Astrocyte (in vitro differentiated cells and primary cell): ENCODE results near the gene SHOC2. TPM values are rescaled to one million over a fixed set of nuclear protein-coding genes. Genes with fewer than 3 reads are reported as not detected.

Experiments
- DNase-seq: peaks from one replicate; pipeline ENCODE4 v3.0.0-alpha.2; 2010; ENCODE audit warnings: low read depth
- FAIRE-seq: peaks from 2 replicates; lab custom pipeline; 2011; peaks lifted over from hg19 to GRCh38; lab: Jason Lieb, UNC
- H2AFZ ChIP-seq: 2 replicates; pipeline ENCODE4 v1.6.0; 2012; ENCODE audit warnings: low read depth, low read length, inconsistent platforms
- H3K27ac ChIP-seq: 2 replicates; pipeline ENCODE4 v1.5.1; 2011; ENCODE audit warnings: low read depth, low read length, inconsistent platforms
- H3K27me3 ChIP-seq: 2 replicates; pipeline ENCODE4 v1.6.0; 2011; ENCODE audit warnings: low read length, inconsistent platforms; ENCODE audit not compliant: insufficient read depth
- H3K36me3 ChIP-seq: 2 replicates; pipeline ENCODE4 v1.5.1; 2011; ENCODE audit warnings: low read length, inconsistent platforms; ENCODE audit not compliant: insufficient read depth
- H3K4me1 ChIP-seq: 2 replicates; pipeline ENCODE4 v1.5.1; 2011; ENCODE audit warnings: low read length, inconsistent platforms; ENCODE audit not compliant: insufficient read depth
- H3K4me2 ChIP-seq: 2 replicates; pipeline ENCODE4 v1.6.0; 2012; ENCODE audit warnings: low read length, inconsistent platforms
- H3K4me3 ChIP-seq: 2 replicates; pipeline ENCODE4 v1.5.1; 2011; ENCODE audit warnings: low read depth, mild to moderate bottlenecking, low read length, inconsistent platforms; ENCODE audit not compliant: insufficient read depth
- H3K79me2 ChIP-seq: 2 replicates; pipeline ENCODE4 v1.6.0; 2012; ENCODE audit warnings: mild to moderate bottlenecking, low read length, inconsistent platforms; ENCODE audit not compliant: insufficient read depth
- H3K9ac ChIP-seq: 2 replicates; pipeline ENCODE4 v1.6.0; 2012; ENCODE audit warnings: mild to moderate bottlenecking, low read length, inconsistent platforms
- H3K9me3 ChIP-seq: 2 replicates; pipeline ENCODE4 v1.5.1; 2012; ENCODE audit warnings: low read depth, mild to moderate bottlenecking, low read length, inconsistent platforms; ENCODE audit not compliant: insufficient read depth
- H4K20me1 ChIP-seq: 2 replicates; pipeline ENCODE4 v1.6.0; 2012; ENCODE audit warnings: low read length, inconsistent platforms; ENCODE audit not compliant: insufficient read depth
- H3K27ac Mint-ChIP-seq: one replicate; pipeline ENCODE4 v1.8.0; 2021; ENCODE audit warnings: mild to moderate bottlenecking, mixed read lengths; ENCODE audit not compliant: unreplicated experiment
- H3K27me3 Mint-ChIP-seq: one replicate; pipeline ENCODE4 v1.8.0; 2021; ENCODE audit warnings: low read depth, mixed read lengths; ENCODE audit not compliant: unreplicated experiment
- H3K36me3 Mint-ChIP-seq: one replicate; pipeline ENCODE4 v1.8.0; 2021; ENCODE audit warnings: low read depth, mixed read lengths; ENCODE audit not compliant: unreplicated experiment
- H3K4me1 Mint-ChIP-seq: one replicate; pipeline ENCODE4 v1.8.0; 2021; ENCODE audit warnings: low read depth, mixed read lengths; ENCODE audit not compliant: unreplicated experiment
- H3K4me3 Mint-ChIP-seq: one replicate; pipeline ENCODE4 v1.8.0; 2021; ENCODE audit warnings: mild to moderate bottlenecking, moderate library complexity, mixed read lengths; ENCODE audit not compliant: unreplicated experiment
- H3K9me3 Mint-ChIP-seq: one replicate; pipeline ENCODE4 v1.8.0; 2021; ENCODE audit warnings: mild to moderate bottlenecking, mixed read lengths; ENCODE audit not compliant: unreplicated experiment
- EZH2 ChIP-seq: IDR thresholded peaks from 2 replicates; pipeline ENCODE4 v1.6.1; 2012; ENCODE audit warnings: mild to moderate bottlenecking, low read length, inconsistent platforms; ENCODE audit not compliant: insufficient read depth
- total RNA-seq: library from RNA; stranded (reverse); gene quantifications from 2 replicates; pipeline ENCODE4 v1.2.1, GENCODE V29; 2021
- TF ChIP-seq, protein P1 (sequence below): IDR thresholded peaks from 2 replicates; pipeline ENCODE4 v1.5.1; 2011; ENCODE audit warnings: low read depth, mild to moderate bottlenecking, inconsistent platforms, low read length, moderate library complexity; ENCODE audit not compliant: insufficient read depth

The SHOC2 gene
- total RNA-seq, 1 donor from 2014 or later: 80.7 TPM

DNA sequence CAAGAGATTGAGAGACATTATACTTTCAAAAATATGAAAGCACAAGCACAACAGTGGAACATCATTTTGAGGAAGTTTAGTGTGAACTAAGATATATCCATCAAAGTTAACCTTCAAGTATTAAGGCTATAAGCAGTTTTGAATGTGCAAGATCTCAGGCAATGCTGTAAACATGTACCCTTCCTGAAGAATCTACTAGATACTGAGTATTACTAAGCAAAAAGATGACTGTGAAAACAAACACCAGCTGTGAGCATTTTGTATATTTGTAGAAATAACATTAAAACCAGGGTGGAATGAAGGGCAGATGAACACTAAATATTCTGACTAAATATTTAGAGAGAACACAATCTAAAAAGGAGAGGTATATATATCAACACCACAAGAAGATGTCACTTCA is 116.1 kb downstream of the SHOC2 start:
- no peak overlapping the region for H3K4me3 ChIP-seq
- Mint-ChIP-seq H3K4me1 (peaks cover 13% of the 10 kb centered on the region), H3K9me3 (peaks cover 28% of the 10 kb centered on the region), H3K4me3 (no peak overlapping the region), H3K27me3 (no peaks in the 10 kb centered on the region), H3K27ac (no peak overlapping the region), H3K36me3 (peaks cover 23% of the 10 kb centered on the region)
- H3K79me2 ChIP-seq: no peaks in the 10 kb centered on the region
- no peak for TF ChIP-seq EZH2
- TF ChIP-seq, protein P1, sequence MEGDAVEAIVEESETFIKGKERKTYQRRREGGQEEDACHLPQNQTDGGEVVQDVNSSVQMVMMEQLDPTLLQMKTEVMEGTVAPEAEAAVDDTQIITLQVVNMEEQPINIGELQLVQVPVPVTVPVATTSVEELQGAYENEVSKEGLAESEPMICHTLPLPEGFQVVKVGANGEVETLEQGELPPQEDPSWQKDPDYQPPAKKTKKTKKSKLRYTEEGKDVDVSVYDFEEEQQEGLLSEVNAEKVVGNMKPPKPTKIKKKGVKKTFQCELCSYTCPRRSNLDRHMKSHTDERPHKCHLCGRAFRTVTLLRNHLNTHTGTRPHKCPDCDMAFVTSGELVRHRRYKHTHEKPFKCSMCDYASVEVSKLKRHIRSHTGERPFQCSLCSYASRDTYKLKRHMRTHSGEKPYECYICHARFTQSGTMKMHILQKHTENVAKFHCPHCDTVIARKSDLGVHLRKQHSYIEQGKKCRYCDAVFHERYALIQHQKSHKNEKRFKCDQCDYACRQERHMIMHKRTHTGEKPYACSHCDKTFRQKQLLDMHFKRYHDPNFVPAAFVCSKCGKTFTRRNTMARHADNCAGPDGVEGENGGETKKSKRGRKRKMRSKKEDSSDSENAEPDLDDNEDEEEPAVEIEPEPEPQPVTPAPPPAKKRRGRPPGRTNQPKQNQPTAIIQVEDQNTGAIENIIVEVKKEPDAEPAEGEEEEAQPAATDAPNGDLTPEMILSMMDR: no peak
- peaks cover 5% of the 10 kb centered on the region for H3K4me1 ChIP-seq
- FAIRE-seq (no peak), DNase-seq (no peak)
- H3K4me2 ChIP-seq: peak overlapping the region; percentile 47
- no peaks in the 10 kb centered on the region for H4K20me1 ChIP-seq
- H3K27ac ChIP-seq: peak overlapping the region; percentile 1
- H3K36me3 ChIP-seq: no peaks in the 10 kb centered on the region
- no peak overlapping the region for H2AFZ ChIP-seq
- H3K27me3 ChIP-seq: no peaks in the 10 kb centered on the region
- no peak overlapping the region for H3K9ac ChIP-seq
- H3K9me3 ChIP-seq: no peaks in the 10 kb centered on the region

DNA sequence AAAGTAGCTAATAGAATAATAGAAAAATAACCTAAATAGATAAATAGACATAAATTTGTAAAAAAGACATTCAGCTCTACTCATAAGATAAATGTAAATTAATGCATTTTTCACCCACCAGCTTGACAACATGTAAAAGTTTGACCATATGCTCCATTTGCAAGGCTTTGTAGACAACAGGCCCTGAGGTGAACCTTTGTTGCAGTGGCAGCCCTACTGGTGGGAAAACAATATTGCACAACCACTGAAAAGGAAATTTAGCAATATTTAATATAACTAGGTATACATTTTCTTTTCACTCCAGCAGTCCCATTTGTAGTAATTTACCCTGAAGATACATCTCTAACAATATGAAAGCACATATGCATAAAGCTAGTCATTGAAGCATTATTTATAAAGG is 118.5 kb downstream of the SHOC2 start:
- peaks cover 13% of the 10 kb centered on the region for H3K4me1 Mint-ChIP-seq
- no peaks in the 10 kb centered on the region for H4K20me1 ChIP-seq
- no peak overlapping the region for H3K27ac Mint-ChIP-seq
- no peak overlapping the region for H3K4me2 ChIP-seq
- H3K9me3 ChIP-seq: no peaks in the 10 kb centered on the region
- peaks cover 15% of the 10 kb centered on the region for H3K36me3 Mint-ChIP-seq
- H3K4me1 ChIP-seq: peaks cover 5% of the 10 kb centered on the region
- DNase-seq (no peak), FAIRE-seq (no peak)
- no peaks in the 10 kb centered on the region for H3K79me2 ChIP-seq
- H2AFZ ChIP-seq: no peak overlapping the region
- TF ChIP-seq, protein P1: peak; percentile 32
- TF ChIP-seq EZH2: no peak
- H3K27ac ChIP-seq: no peak overlapping the region
- no peaks in the 10 kb centered on the region for H3K27me3 Mint-ChIP-seq
- no peak overlapping the region for H3K4me3 ChIP-seq
- H3K4me3 Mint-ChIP-seq: no peak overlapping the region
- H3K36me3 ChIP-seq: no peaks in the 10 kb centered on the region
- no peaks in the 10 kb centered on the region for H3K27me3 ChIP-seq
- H3K9ac ChIP-seq: no peak overlapping the region
- H3K9me3 Mint-ChIP-seq: peaks cover 31% of the 10 kb centered on the region

DNA sequence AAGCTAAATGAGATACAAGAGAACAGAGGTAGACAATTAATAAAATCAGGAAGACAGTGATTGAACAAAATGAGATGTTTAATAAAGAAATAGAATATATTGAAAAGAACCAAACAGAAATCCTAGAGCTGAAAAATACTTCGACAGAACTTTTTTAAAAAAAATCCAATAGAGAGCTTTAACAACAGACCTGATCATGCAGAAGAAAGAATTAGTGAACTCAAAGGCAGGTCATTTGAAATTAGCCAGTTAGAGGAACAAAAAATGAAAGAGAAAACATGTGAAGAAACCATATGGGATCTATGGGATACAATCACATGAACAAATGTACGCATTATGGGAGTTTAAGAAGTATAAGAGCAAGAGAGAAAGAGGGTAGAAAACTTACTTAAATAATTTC is 120.1 kb downstream of the SHOC2 start:
- DNase-seq (no peak), FAIRE-seq (no peak)
- H3K4me3 ChIP-seq: no peak overlapping the region
- H2AFZ ChIP-seq: no peak overlapping the region
- no peaks in the 10 kb centered on the region for H3K36me3 ChIP-seq
- H3K27me3 ChIP-seq: no peaks in the 10 kb centered on the region
- no peak overlapping the region for H3K27ac Mint-ChIP-seq
- peaks cover 5% of the 10 kb centered on the region for H3K4me1 ChIP-seq
- H3K4me1 Mint-ChIP-seq: peaks cover 10% of the 10 kb centered on the region
- no peak overlapping the region for H3K9ac ChIP-seq
- no peak overlapping the region for H3K4me3 Mint-ChIP-seq
- no peak overlapping the region for H3K4me2 ChIP-seq
- H3K79me2 ChIP-seq: no peaks in the 10 kb centered on the region
- H3K9me3 ChIP-seq: no peaks in the 10 kb centered on the region
- H4K20me1 ChIP-seq: no peaks in the 10 kb centered on the region
- peaks cover 2% of the 10 kb centered on the region for H3K36me3 Mint-ChIP-seq
- TF ChIP-seq, protein P1: no peak
- no peak for TF ChIP-seq EZH2
- H3K27ac ChIP-seq: no peak overlapping the region
- no peaks in the 10 kb centered on the region for H3K27me3 Mint-ChIP-seq
- H3K9me3 Mint-ChIP-seq: peaks cover 24% of the 10 kb centered on the region
